ENCODE data around the gene POLR1B.
"Not testable (repeated sequence)": the region's sequence is repeated elsewhere in the genome, so short reads cannot be mapped to it uniquely, and the experiment has no call there.

POLR1B gene

GRCh38 chr2:112542123-112542983 is at the start of gene POLR1B:
Gene POLR1B (plus strand): TSS chr2:112542465. CDS start chr2:112542495, 30 bp downstream.
- peak; percentile 82 for DNase-seq (ENCODE audit: low read depth)

GRCh38 chr2:112493048-112493447 is 49.2 kb upstream of the POLR1B start:
- DNase-seq (ENCODE audit: low read depth), result peak; percentile 18

- DNase-seq (ENCODE audit: low read depth), result peak; percentile 82
These were observed 48.2 kb upstream of the POLR1B start for GRCh38 chr2:112493858-112494648.

GRCh38 chr2:112494828-112495227 is 47.4 kb upstream of the POLR1B start:
- DNase-seq (ENCODE audit: low read depth), result no peak

GRCh38 chr2:112495878-112496277 is 46.4 kb upstream of the POLR1B start:
- DNase-seq (ENCODE audit: low read depth), result not testable (repeated sequence)

- peak; percentile 44 for DNase-seq (ENCODE audit: low read depth)
These were observed 41.3 kb upstream of the POLR1B start for GRCh38 chr2:112500850-112501484.

GRCh38 chr2:112509239-112509998 is 32.8 kb upstream of the POLR1B start:
- not testable (repeated sequence) for DNase-seq (ENCODE audit: low read depth)

- no peak for DNase-seq (ENCODE audit: low read depth)
These were observed 25.5 kb upstream of the POLR1B start for GRCh38 chr2:112516801-112517200.

GRCh38 chr2:112518807-112519206 is 23.5 kb upstream of the POLR1B start:
- DNase-seq (ENCODE audit: low read depth), result no peak

GRCh38 chr2:112519506-112519905 is 22.8 kb upstream of the POLR1B start:
- DNase-seq (ENCODE audit: low read depth), result no peak

GRCh38 chr2:112520234-112520783 is 22.0 kb upstream of the POLR1B start:
- DNase-seq (ENCODE audit: low read depth), result no peak

- DNase-seq (ENCODE audit: low read depth), result no peak
These were observed 18.9 kb upstream of the POLR1B start for GRCh38 chr2:112523291-112523777.

GRCh38 chr2:112524276-112524675 is 18.0 kb upstream of the POLR1B start:
- DNase-seq (ENCODE audit: low read depth), result not testable (repeated sequence)

GRCh38 chr2:112528541-112528940 is 13.7 kb upstream of the POLR1B start:
- DNase-seq (ENCODE audit: low read depth), result no peak

- no peak for DNase-seq (ENCODE audit: low read depth)
These were observed 12.5 kb upstream of the POLR1B start for GRCh38 chr2:112529757-112530156.

- no peak for DNase-seq (ENCODE audit: low read depth)
These were observed 11.5 kb upstream of the POLR1B start for GRCh38 chr2:112530728-112531127.

GRCh38 chr2:112534826-112535225 is 7.4 kb upstream of the POLR1B start:
- DNase-seq (ENCODE audit: low read depth), result no peak

GRCh38 chr2:112536665-112537064 is 5.6 kb upstream of the POLR1B start:
- DNase-seq (ENCODE audit: low read depth), result not testable (repeated sequence)

GRCh38 chr2:112539306-112539705 is 3.0 kb upstream of the POLR1B start:
- no peak for DNase-seq (ENCODE audit: low read depth)

- DNase-seq (ENCODE audit: low read depth), result no peak
These were observed 1.4 kb upstream of the POLR1B start for GRCh38 chr2:112540906-112541305.

All from EH (cell line).